ENCODE results near the gene APOBEC2.

Gene APOBEC2

GRCh38 chr6:41047745-41048732, 5.0 kb upstream of the APOBEC2 start:
- Histone ChIP-seq H3K27me3 (ENCODE audit: low read depth, low read length) (no peaks in the 10 kb centered on the region), H3K4me3 (ENCODE audit: low read depth in 1 of 2, low read length in 2 of 2) (no peak overlapping the region), H3K27ac (ENCODE audit: low read length) (no peak overlapping the region), H3K9me3 (ENCODE audit: control insufficient read depth in 1 of 2, low read length in 2 of 2) (no peaks in the 10 kb centered on the region), H3K4me1 (ENCODE audit: control insufficient read depth in 1 of 2, insufficient read depth in 2 of 2, low read length in 2 of 2) (peaks cover 0 to 22% of the 10 kb centered on the region in 2 donors), H3K36me3 (ENCODE audit: control insufficient read depth in 1 of 2, insufficient read depth in 2 of 2, low read length in 2 of 2) (no peaks in the 10 kb centered on the region)

- Histone ChIP-seq H3K4me3 (ENCODE audit: low read depth in 1 of 2, low read length in 2 of 2) (no peak overlapping the region), H3K27ac (ENCODE audit: low read length) (no peak overlapping the region), H3K9me3 (ENCODE audit: control insufficient read depth in 1 of 2, low read length in 2 of 2) (no peaks in the 10 kb centered on the region), H3K27me3 (ENCODE audit: low read depth, low read length) (no peaks in the 10 kb centered on the region), H3K4me1 (ENCODE audit: control insufficient read depth in 1 of 2, insufficient read depth in 2 of 2, low read length in 2 of 2) (peaks cover 0 to 32% of the 10 kb centered on the region in 2 donors), H3K36me3 (ENCODE audit: control insufficient read depth in 1 of 2, insufficient read depth in 2 of 2, low read length in 2 of 2) (no peaks in the 10 kb centered on the region)
Observed at GRCh38 chr6:41049521-41049920, 3.5 kb upstream of the APOBEC2 start.

GRCh38 chr6:41049955-41050354, 3.0 kb upstream of the APOBEC2 start:
- Histone ChIP-seq H3K4me1 (ENCODE audit: control insufficient read depth in 1 of 2, insufficient read depth in 2 of 2, low read length in 2 of 2) (peaks cover 0 to 36% of the 10 kb centered on the region in 2 donors), H3K4me3 (ENCODE audit: low read depth in 1 of 2, low read length in 2 of 2) (no peak overlapping the region), H3K27me3 (ENCODE audit: low read depth, low read length) (no peaks in the 10 kb centered on the region), H3K36me3 (ENCODE audit: control insufficient read depth in 1 of 2, insufficient read depth in 2 of 2, low read length in 2 of 2) (no peaks in the 10 kb centered on the region), H3K27ac (ENCODE audit: low read length) (no peak overlapping the region), H3K9me3 (ENCODE audit: control insufficient read depth in 1 of 2, low read length in 2 of 2) (no peaks in the 10 kb centered on the region)

- no peak overlapping the region for H3K4me3 ChIP-seq (ENCODE audit: low read depth in 1 of 2, low read length in 2 of 2)
- no peaks in the 10 kb centered on the region for H3K27me3 ChIP-seq (ENCODE audit: low read depth, low read length)
- H3K36me3 ChIP-seq (ENCODE audit: control insufficient read depth in 1 of 2, insufficient read depth in 2 of 2, low read length in 2 of 2): no peaks in the 10 kb centered on the region
- H3K27ac ChIP-seq (ENCODE audit: low read length): no peak overlapping the region
- H3K4me1 ChIP-seq (ENCODE audit: control insufficient read depth in 1 of 2, insufficient read depth in 2 of 2, low read length in 2 of 2): peaks cover 0 to 42% of the 10 kb centered on the region in 2 donors
- H3K9me3 ChIP-seq (ENCODE audit: control insufficient read depth in 1 of 2, low read length in 2 of 2): no peaks in the 10 kb centered on the region
Observed at GRCh38 chr6:41050536-41050935, 2.5 kb upstream of the APOBEC2 start.

GRCh38 chr6:41051873-41052272, 1.1 kb upstream of the APOBEC2 start:
- no peaks in the 10 kb centered on the region for H3K9me3 ChIP-seq (ENCODE audit: control insufficient read depth in 1 of 2, low read length in 2 of 2)
- H3K36me3 ChIP-seq (ENCODE audit: control insufficient read depth in 1 of 2, insufficient read depth in 2 of 2, low read length in 2 of 2): no peaks in the 10 kb centered on the region
- H3K4me3 ChIP-seq (ENCODE audit: low read depth in 1 of 2, low read length in 2 of 2): no peak overlapping the region
- H3K4me1 ChIP-seq (ENCODE audit: control insufficient read depth in 1 of 2, insufficient read depth in 2 of 2, low read length in 2 of 2): peaks cover 0 to 50% of the 10 kb centered on the region in 2 donors
- no peak overlapping the region for H3K27ac ChIP-seq (ENCODE audit: low read length)
- no peaks in the 10 kb centered on the region for H3K27me3 ChIP-seq (ENCODE audit: low read depth, low read length)

GRCh38 chr6:41054511-41054910, 1.5 kb downstream of the APOBEC2 start:
- H3K9me3 ChIP-seq (ENCODE audit: control insufficient read depth in 1 of 2, low read length in 2 of 2): no peaks in the 10 kb centered on the region
- H3K27me3 ChIP-seq (ENCODE audit: low read depth, low read length): no peaks in the 10 kb centered on the region
- H3K36me3 ChIP-seq (ENCODE audit: control insufficient read depth in 1 of 2, insufficient read depth in 2 of 2, low read length in 2 of 2): no peaks in the 10 kb centered on the region
- H3K4me3 ChIP-seq (ENCODE audit: low read depth in 1 of 2, low read length in 2 of 2): no peak overlapping the region
- H3K4me1 ChIP-seq (ENCODE audit: control insufficient read depth in 1 of 2, insufficient read depth in 2 of 2, low read length in 2 of 2): peaks cover 0 to 55% of the 10 kb centered on the region in 2 donors
- H3K27ac ChIP-seq (ENCODE audit: low read length): no peak overlapping the region

GRCh38 chr6:41055149-41055548, 2.1 kb downstream of the APOBEC2 start:
- Histone ChIP-seq H3K27ac (ENCODE audit: low read length) (no peak overlapping the region), H3K4me3 (ENCODE audit: low read depth in 1 of 2, low read length in 2 of 2) (no peak overlapping the region), H3K27me3 (ENCODE audit: low read depth, low read length) (no peaks in the 10 kb centered on the region), H3K4me1 (ENCODE audit: control insufficient read depth in 1 of 2, insufficient read depth in 2 of 2, low read length in 2 of 2) (peaks cover 0 to 57% of the 10 kb centered on the region in 2 donors), H3K36me3 (ENCODE audit: control insufficient read depth in 1 of 2, insufficient read depth in 2 of 2, low read length in 2 of 2) (no peaks in the 10 kb centered on the region), H3K9me3 (ENCODE audit: control insufficient read depth in 1 of 2, low read length in 2 of 2) (no peaks in the 10 kb centered on the region)

- peaks cover 0 to 7% of the 10 kb centered on the region in 2 donors for H3K36me3 ChIP-seq (ENCODE audit: control insufficient read depth in 1 of 2, insufficient read depth in 2 of 2, low read length in 2 of 2)
- no peak overlapping the region for H3K4me3 ChIP-seq (ENCODE audit: low read depth in 1 of 2, low read length in 2 of 2)
- peaks cover 0 to 62% of the 10 kb centered on the region in 2 donors for H3K4me1 ChIP-seq (ENCODE audit: control insufficient read depth in 1 of 2, insufficient read depth in 2 of 2, low read length in 2 of 2)
- H3K27ac ChIP-seq (ENCODE audit: low read length): peak overlapping the region; percentile 34
- no peaks in the 10 kb centered on the region for H3K27me3 ChIP-seq (ENCODE audit: low read depth, low read length)
- H3K9me3 ChIP-seq (ENCODE audit: control insufficient read depth in 1 of 2, low read length in 2 of 2): no peaks in the 10 kb centered on the region
Observed at GRCh38 chr6:41056768-41057490, 3.9 kb downstream of the APOBEC2 start.

- Histone ChIP-seq H3K27ac (ENCODE audit: low read length) (peak overlapping the region; percentile 52), H3K4me3 (ENCODE audit: low read depth in 1 of 2, low read length in 2 of 2) (no peak overlapping the region), H3K4me1 (ENCODE audit: control insufficient read depth in 1 of 2, insufficient read depth in 2 of 2, low read length in 2 of 2) (peaks cover 0 to 43% of the 10 kb centered on the region in 2 donors), H3K27me3 (ENCODE audit: low read depth, low read length) (no peaks in the 10 kb centered on the region), H3K9me3 (ENCODE audit: control insufficient read depth in 1 of 2, low read length in 2 of 2) (no peaks in the 10 kb centered on the region), H3K36me3 (ENCODE audit: control insufficient read depth in 1 of 2, insufficient read depth in 2 of 2, low read length in 2 of 2) (peaks cover 4 to 7% of the 10 kb centered on the region in 2 donors)
Observed at GRCh38 chr6:41058783-41059181, 5.8 kb downstream of the APOBEC2 start.

GRCh38 chr6:41059556-41059955, 6.6 kb downstream of the APOBEC2 start:
- Histone ChIP-seq H3K27ac (ENCODE audit: low read length) (peak overlapping the region; percentile 52), H3K27me3 (ENCODE audit: low read depth, low read length) (no peaks in the 10 kb centered on the region), H3K36me3 (ENCODE audit: control insufficient read depth in 1 of 2, insufficient read depth in 2 of 2, low read length in 2 of 2) (peaks cover 5 to 15% of the 10 kb centered on the region in 2 donors), H3K9me3 (ENCODE audit: control insufficient read depth in 1 of 2, low read length in 2 of 2) (no peaks in the 10 kb centered on the region), H3K4me1 (ENCODE audit: control insufficient read depth in 1 of 2, insufficient read depth in 2 of 2, low read length in 2 of 2) (peaks cover 0 to 40% of the 10 kb centered on the region in 2 donors), H3K4me3 (ENCODE audit: low read depth in 1 of 2, low read length in 2 of 2) (no peak overlapping the region)

- Histone ChIP-seq H3K36me3 (ENCODE audit: control insufficient read depth in 1 of 2, insufficient read depth in 2 of 2, low read length in 2 of 2) (peaks cover 8 to 23% of the 10 kb centered on the region in 2 donors), H3K4me3 (ENCODE audit: low read depth in 1 of 2, low read length in 2 of 2) (no peak overlapping the region), H3K27ac (ENCODE audit: low read length) (no peak overlapping the region), H3K4me1 (ENCODE audit: control insufficient read depth in 1 of 2, insufficient read depth in 2 of 2, low read length in 2 of 2) (peaks cover 0 to 24% of the 10 kb centered on the region in 2 donors), H3K9me3 (ENCODE audit: control insufficient read depth in 1 of 2, low read length in 2 of 2) (no peaks in the 10 kb centered on the region), H3K27me3 (ENCODE audit: low read depth, low read length) (no peaks in the 10 kb centered on the region)
Observed at GRCh38 chr6:41061196-41061726, 8.3 kb downstream of the APOBEC2 start.

Data from muscle layer of duodenum (tissue), 2 donors.